ENCODE measurements around the gene SULT1A3.
"Not testable (repeated sequence)": the region's sequence is repeated elsewhere in the genome, so short reads cannot be mapped to it uniquely, and the experiment has no call there.

The SULT1A3 gene

DNA sequence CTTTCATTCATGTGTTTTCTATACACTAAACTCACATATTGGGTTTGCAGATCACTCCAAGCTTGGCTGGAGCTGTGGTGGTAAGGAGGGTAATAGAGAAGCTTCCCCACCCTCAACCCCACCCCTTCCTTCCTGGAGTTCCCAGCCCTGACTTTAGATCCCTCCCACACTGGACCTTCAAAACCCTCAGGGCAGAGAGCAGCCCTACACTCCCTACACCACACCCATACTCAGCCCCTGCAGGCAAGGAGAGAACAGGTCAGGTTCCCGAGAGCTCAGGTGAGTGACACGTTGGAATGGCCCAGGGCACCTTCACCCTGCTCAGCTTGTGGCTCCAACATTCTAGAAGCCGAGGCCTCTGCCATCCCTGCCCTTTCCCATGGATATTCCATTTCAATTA, at the start of gene SULT1A3:
TSS of gene SULT1A3 (plus strand) at position 207 of the 400 bp plus-strand sequence. CDS start 1,474 bp downstream, outside the sequence.
- not testable (repeated sequence) for DNase-seq

DNA sequence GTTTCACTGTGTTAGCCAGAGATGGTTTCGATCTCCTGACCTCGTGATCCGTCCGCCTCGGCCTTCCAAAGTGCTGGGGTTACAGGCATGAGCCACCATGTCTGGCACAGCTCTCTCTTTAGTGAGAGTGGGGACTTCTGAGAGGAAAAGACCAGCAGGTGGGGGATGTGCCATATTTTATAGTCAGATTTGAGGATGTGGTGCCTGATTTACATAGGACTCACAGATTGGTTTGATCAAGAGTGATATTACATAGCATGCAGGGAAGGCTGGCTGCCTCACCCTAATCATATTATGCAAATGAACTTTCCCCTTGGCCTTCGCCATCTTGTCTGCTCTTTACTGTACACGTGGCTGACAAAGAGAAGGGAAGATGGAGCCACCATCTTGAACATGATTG, 48.0 kb upstream of the SULT1A3 start:
- DNase-seq: no peak

DNA sequence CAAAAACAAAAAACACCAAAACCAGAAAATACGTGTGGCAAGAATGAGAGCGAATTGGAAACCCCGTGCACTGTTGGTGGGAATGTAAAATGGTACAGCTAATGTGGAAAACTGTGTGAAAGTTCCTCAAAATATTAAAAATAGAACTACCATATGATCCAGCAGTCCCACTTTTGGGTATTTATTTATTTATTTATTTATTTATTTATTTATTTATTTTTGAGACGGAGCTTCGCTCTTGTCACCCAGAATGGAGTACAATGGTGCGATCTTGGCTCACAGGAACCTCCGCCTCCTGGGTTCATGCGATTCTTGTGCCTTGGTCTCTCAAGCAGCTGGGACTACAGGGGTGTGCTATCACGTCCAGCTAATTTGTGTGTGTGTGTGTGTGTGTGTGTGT, 46.5 kb upstream of the SULT1A3 start:
- DNase-seq: no peak

DNA sequence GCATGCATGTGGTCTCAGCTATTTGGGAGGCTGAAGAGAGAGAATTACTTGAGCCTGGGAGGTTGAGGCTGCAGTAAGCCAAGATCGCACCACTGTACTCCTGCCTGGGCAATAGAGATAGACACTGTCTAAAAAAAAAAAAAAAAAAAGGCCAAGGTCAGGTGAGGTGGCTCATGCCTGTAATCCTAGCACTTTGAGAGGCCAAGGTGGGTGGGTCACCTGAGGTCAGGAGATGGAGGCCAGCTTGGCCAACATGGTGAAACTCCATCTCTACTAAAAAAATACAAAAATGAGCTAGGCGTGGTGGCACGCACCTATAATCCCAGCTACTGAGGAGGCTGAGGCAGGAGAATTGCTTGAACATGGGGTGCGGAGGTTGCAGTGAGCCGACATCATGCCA, 43.9 kb upstream of the SULT1A3 start:
- no peak for DNase-seq

DNA sequence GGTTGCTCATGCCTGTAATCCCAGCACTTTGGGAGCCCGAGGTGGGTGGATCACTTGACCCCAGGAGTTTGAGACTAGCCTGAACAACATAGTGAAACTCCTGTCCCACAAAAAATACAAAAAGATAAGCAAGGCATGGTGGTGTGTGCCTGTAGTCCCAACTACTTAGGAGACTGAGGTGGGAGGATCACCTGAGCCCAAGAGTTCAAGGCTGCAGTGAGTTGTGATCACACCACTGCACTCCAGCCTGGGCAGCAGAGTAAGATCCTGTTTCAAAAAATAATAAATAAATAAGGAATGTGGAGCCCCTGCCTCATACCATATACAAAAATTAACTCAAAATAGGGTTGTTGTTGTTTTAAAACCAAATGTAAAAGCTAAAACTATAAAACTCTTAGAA, 41.8 kb upstream of the SULT1A3 start:
- no peak for DNase-seq

DNA sequence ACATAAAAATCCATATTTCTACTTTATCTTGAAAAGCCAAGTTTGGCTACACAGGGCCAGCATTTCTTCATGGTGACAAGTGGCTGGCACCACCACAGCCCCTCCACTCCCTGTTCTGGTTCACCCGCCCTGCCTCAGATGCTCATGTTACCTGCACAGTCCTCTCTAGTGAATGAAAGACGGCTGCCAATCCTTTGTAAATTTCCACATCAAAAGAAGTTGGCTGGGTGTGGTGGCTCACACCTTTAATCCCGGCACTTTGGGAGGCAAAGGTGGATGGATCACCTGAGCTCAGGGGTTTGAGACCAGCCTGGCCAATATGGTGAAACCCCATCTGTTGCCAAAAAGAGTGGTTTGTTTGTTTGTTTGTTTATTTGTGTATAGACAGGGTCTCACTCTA, 35.5 kb upstream of the SULT1A3 start:
- no peak for DNase-seq

- no peak for DNase-seq
Observed at GRCh38 chr16:30166202-30166902, 32.7 kb upstream of the SULT1A3 start.

- not testable (repeated sequence) for DNase-seq
Observed at GRCh38 chr16:30168746-30169145, 30.3 kb upstream of the SULT1A3 start.

GRCh38 chr16:30169416-30169815, 29.6 kb upstream of the SULT1A3 start:
- DNase-seq: not testable (repeated sequence)

DNA sequence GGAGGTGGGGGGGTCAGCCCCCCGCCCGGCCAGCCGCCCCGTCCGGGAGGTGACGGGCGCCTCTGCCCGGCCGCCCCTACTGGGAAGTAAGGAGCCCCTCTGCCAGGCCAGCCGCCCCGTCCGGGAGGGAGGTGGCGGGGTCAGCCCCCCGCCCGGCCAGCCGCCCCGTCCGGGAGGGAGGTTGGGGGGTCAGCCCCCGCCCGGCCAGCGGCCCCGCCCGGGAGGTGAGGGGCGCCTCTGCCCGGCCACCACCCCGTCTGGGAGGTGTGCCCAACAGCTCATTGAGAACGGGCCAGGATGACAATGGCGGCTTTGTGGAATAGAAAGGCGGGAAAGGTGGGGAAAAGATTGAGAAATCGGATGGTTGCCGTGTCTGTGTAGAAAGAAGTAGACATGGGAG, 28.9 kb upstream of the SULT1A3 start:
- DNase-seq: not testable (repeated sequence)

DNA sequence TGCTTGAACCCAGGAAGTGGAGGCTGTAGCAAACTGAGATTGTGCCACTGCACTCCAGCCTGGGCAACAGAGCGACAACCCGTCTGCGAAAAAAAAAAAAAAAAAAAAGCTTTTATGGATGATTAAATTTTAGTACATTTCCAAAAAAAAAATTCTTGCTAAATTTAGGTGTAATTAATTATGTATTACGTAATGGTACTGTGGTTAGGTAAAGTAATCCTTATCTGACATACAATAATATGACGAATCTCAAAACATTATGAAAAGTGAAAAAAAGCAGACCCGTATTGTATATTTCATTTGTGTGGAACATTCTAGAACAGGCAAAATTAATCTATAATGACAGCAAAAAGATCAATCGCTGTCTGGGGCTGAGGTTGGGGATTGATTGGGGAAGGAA, 26.0 kb upstream of the SULT1A3 start:
- DNase-seq: no peak

DNA sequence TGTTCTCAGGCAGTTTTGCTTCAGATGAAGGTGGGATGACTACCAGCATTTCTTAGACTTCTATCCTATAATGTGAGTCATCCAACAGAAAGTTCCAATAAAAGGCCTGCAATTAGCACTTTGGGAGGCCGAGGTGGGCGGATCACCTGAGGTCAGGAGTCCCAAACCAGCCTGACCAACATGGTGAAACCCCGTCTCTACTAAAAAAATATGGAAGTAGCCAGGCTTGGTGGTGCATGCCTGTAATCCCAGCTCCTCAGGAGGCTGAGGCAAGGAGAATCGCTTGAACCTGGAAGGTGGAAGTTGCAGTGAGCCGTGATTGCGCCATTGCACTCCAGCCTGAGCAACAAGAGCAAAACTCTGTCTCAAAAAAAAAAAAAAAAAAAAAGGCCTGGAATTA, 22.2 kb upstream of the SULT1A3 start:
- DNase-seq: not testable (repeated sequence)

GRCh38 chr16:30179195-30179594, 19.9 kb upstream of the SULT1A3 start:
- DNase-seq: no peak

GRCh38 chr16:30179931-30180330, 19.1 kb upstream of the SULT1A3 start:
- no peak for DNase-seq

- DNase-seq: no peak
Observed at GRCh38 chr16:30180741-30181140, 18.3 kb upstream of the SULT1A3 start.

- DNase-seq: peak; percentile 69 to 82
Observed at GRCh38 chr16:30183233-30184095, 15.6 kb upstream of the SULT1A3 start, which contains the start of gene CORO1A. Gene CORO1A (plus strand): TSS chr16:30183602. CDS start chr16:30185210, 1,608 bp downstream.

DNA sequence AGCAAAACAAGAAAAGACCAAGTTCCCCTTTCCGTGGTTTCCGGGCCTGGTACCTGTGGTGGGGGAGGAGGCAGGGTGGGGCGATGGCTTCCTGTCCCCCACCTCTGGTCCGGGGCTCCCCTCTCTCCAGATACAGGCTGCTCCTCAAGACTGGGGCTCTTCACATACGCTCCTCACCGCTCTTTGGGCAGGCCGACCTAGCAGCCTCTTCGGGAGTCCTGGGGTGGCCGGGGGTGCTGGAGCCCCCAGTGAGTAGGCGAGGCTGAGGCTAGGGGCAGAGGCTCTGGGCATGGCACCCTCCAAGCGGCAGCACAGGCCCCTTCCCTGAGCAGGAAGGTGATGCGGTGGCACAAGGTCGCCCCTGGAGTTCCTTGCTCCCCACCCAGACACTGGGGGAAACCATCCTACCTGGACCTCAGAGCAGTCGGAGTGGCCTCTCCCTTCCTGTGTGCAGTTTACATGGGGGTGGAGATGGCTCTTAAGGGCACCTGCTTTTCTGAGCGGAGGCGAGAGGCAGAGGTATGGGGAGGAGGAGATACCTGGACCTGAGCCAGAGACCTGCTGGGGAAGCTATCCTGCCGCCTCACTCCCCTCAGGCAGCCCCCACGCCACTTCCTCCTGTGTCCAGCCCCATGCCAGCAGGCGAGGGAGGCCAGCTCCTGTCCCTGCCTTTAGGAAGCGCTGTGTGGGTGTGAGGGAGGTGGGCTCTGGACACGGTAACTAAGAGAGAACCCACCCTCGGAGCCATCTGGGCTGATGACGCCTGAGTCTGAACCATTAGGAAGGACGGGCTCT, 14.8 kb upstream of the SULT1A3 start:
- DNase-seq: no peak

GRCh38 chr16:30184891-30185682, 14.0 kb upstream of the SULT1A3 start:
- DNase-seq: no peak

- no peak for DNase-seq
Observed at GRCh38 chr16:30185683-30186421, 13.2 kb upstream of the SULT1A3 start.

DNA sequence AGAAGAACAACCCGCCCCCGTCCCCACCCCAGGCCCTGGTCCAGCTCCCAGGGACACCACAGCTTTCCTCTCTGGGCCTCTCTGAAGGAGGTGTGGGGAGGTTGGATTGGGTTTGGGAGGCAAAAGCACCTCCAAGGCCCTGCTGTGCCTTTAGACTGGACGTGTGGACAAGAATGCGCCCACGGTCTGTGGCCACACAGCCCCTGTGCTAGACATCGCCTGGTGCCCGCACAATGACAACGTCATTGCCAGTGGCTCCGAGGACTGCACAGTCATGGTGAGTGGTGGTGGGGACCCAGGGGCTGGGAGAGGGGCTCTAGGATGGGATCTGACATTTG, 12.6 kb upstream of the SULT1A3 start:
- no peak for DNase-seq

DNA sequence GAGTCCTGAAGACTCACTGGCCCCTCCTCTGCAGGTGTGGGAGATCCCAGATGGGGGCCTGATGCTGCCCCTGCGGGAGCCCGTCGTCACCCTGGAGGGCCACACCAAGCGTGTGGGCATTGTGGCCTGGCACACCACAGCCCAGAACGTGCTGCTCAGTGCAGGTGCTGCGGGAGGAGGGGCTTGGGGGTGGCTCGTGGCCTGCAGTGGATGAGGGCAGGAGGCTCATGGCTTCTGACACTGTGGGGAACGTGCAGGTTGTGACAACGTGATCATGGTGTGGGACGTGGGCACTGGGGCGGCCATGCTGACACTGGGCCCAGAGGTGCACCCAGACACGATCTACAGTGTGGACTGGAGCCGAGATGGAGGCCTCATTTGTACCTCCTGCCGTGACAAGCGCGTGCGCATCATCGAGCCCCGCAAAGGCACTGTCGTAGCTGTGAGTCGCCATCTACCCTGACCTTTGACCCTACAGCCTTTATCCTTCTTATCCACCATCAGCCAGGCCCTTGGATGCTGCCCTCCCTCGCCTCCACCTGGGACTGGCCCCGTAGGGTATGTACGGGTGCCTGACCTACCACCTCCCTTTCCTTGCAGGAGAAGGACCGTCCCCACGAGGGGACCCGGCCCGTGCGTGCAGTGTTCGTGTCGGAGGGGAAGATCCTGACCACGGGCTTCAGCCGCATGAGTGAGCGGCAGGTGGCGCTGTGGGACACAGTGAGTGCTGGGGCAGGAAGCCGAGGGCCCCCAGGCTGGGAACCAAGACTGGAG, 12.1 kb upstream of the SULT1A3 start:
- no peak for DNase-seq

Data from NCI-H1930 (cell line).